Testis (tissue), 3 donors: ENCODE data around the gene NKAPD1. TPM values are rescaled to one million over a fixed set of nuclear protein-coding genes. Genes with fewer than 3 reads are reported as not detected.

ENCODE experiments used
- DNase-seq: peaks from one replicate; pipeline ENCODE4 v3.0.0-alpha.2; 2019
- H3K27ac ChIP-seq, 2 donors: fragments of 200-600 bp; sonication (generic); one replicate each; pipeline ENCODE4 v1.5.1; 2019
- H3K27me3 ChIP-seq: fragments of 200-600 bp; sonication (generic); one replicate; pipeline ENCODE4 v1.5.1; 2019
- H3K36me3 ChIP-seq: fragments of 200-600 bp; sonication (generic); one replicate; pipeline ENCODE4 v1.5.1; 2017; ENCODE audit warnings: low read depth; ENCODE audit errors: missing control alignments
- H3K4me1 ChIP-seq: fragments of 200-600 bp; sonication (generic); one replicate; pipeline ENCODE4 v1.5.1; 2019
- H3K4me3 ChIP-seq, 2 donors: fragments of 200-600 bp; sonication (generic); one replicate each; pipeline ENCODE4 v1.5.1; 2017 to 2019
- H3K9me3 ChIP-seq: fragments of 200-600 bp; sonication (generic); one replicate; pipeline ENCODE4 v1.5.1; 2017
- POLR2A ChIP-seq: fragments of 450-650 bp; IDR thresholded peaks from one replicate; pipeline ENCODE4 v1.6.1; 2017; ENCODE audit warnings: antibody characterized with exemption, mild to moderate bottlenecking, moderate library complexity
- WGBS, 2 donors: methylation state at CpG; one replicate each; pipeline ENCODE4 v1.1.5; 2018; 5-methylcytosine and 5-hydroxymethylcytosine counted together
- intact Hi-C: fragments of 100-400 bp; cut with DNase I; formaldehyde crosslinking; loops from one replicate; pipeline ENCODE4 v1.15.1; 2023; ENCODE audit warnings: low total_unique reads
- polyA plus RNA-seq: library from polyadenylated mRNA; stranded (reverse); fragments of 350-450 nt; fragmentation: Illumina TruSeq; extraction: RNeasy Lipid Tissue Mini Kit (QIAGEN cat#74804); gene quantifications from one replicate; pipeline ENCODE4 v1.2.3, GENCODE V29; 2014; ENCODE audit warnings: low read depth, low replicate concordance; ENCODE audit not compliant: insufficient read depth
- total RNA-seq, 2 donors: library from RNA; depleted of rRNA; stranded (reverse); fragments of >200 nt; gene quantifications; one replicate each; pipeline ENCODE4 v1.2.3, GENCODE V29; 2016
- TF ChIP-seq, protein P1 (sequence below), 3 experiments: fragments of 450-650 bp in 2 of 3; fragments of 200-600 bp in 1 of 3; sonication (generic) in 1 of 3; IDR thresholded peaks; one replicate each; pipeline ENCODE4 v1.5.1; 2016 to 2019; ENCODE audit warnings: antibody characterized with exemption in 3 of 3, mild to moderate bottlenecking in 2 of 3, moderate library complexity in 1 of 3

NKAPD1 gene
- total and polyA plus RNA-seq, 3 donors from 2014 or later = 14.8 to 20.8 (median 18.7) TPM

DNA sequence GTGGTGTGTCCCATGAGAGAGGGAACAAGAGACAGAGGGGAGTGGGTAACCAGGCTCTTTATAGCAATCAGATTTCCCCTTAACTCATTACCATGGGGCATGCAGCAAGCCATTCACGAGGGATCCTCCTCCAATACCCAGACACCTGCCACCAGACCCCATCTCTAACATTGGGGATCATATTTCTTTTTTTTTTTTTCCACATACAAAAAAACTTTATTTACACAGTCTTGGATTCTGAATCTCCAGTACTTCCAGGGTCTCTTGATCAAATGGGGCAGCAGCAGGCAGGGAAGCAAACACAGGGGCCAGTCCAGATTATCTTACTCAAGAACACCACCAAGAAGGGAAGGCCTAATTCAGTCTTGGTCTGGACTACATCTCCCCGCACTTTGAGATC lies 44.6 kb upstream of the NKAPD1 start:
- no peaks in the 10 kb centered on the region for H3K36me3 ChIP-seq
- 95% methylated on average over 2 of the region's 2 CpGs for WGBS, 2 donors
- H3K27ac ChIP-seq = no peak overlapping the region
- no peak for TF ChIP-seq POLR2A
- TF ChIP-seq, protein P1, sequence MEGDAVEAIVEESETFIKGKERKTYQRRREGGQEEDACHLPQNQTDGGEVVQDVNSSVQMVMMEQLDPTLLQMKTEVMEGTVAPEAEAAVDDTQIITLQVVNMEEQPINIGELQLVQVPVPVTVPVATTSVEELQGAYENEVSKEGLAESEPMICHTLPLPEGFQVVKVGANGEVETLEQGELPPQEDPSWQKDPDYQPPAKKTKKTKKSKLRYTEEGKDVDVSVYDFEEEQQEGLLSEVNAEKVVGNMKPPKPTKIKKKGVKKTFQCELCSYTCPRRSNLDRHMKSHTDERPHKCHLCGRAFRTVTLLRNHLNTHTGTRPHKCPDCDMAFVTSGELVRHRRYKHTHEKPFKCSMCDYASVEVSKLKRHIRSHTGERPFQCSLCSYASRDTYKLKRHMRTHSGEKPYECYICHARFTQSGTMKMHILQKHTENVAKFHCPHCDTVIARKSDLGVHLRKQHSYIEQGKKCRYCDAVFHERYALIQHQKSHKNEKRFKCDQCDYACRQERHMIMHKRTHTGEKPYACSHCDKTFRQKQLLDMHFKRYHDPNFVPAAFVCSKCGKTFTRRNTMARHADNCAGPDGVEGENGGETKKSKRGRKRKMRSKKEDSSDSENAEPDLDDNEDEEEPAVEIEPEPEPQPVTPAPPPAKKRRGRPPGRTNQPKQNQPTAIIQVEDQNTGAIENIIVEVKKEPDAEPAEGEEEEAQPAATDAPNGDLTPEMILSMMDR (IDR thresholded peaks at IDR 0.05) = no peak
- no peak for DNase-seq
- peaks cover 4% of the 10 kb centered on the region for H3K4me1 ChIP-seq
- intact Hi-C loops = no loop called here
- no peaks in the 10 kb centered on the region for H3K27me3 ChIP-seq
- H3K4me3 ChIP-seq = no peak overlapping the region
- no peaks in the 10 kb centered on the region for H3K9me3 ChIP-seq

- Histone ChIP-seq H3K27ac (no peak overlapping the region), H3K27me3 (no peaks in the 10 kb centered on the region), H3K4me3 (no peak overlapping the region), H3K9me3 (no peaks in the 10 kb centered on the region), H3K36me3 (no peaks in the 10 kb centered on the region), H3K4me1 (no peaks in the 10 kb centered on the region)
- 87 to 93% methylated on average over 3 of the region's 3 CpGs for WGBS, 2 donors
- intact Hi-C loops = no loop called here
- DNase-seq = no peak
- TF ChIP-seq POLR2A = no peak
- TF ChIP-seq, protein P1 (IDR thresholded peaks at IDR 0.05) = no peak
Measured at GRCh38 chr11:112033902-112034301, 40.2 kb upstream of the NKAPD1 start.

- no peak for TF ChIP-seq POLR2A
- TF ChIP-seq, protein P1 (IDR thresholded peaks at IDR 0.05) = no peak
- intact Hi-C loops = no loop called here
- Histone ChIP-seq H3K27me3 (no peaks in the 10 kb centered on the region), H3K27ac (no peak overlapping the region), H3K4me1 (no peaks in the 10 kb centered on the region), H3K36me3 (no peaks in the 10 kb centered on the region), H3K4me3 (no peak overlapping the region), H3K9me3 (no peaks in the 10 kb centered on the region)
- DNase-seq = no peak
Measured at GRCh38 chr11:112037527-112037926, 36.6 kb upstream of the NKAPD1 start.

DNA sequence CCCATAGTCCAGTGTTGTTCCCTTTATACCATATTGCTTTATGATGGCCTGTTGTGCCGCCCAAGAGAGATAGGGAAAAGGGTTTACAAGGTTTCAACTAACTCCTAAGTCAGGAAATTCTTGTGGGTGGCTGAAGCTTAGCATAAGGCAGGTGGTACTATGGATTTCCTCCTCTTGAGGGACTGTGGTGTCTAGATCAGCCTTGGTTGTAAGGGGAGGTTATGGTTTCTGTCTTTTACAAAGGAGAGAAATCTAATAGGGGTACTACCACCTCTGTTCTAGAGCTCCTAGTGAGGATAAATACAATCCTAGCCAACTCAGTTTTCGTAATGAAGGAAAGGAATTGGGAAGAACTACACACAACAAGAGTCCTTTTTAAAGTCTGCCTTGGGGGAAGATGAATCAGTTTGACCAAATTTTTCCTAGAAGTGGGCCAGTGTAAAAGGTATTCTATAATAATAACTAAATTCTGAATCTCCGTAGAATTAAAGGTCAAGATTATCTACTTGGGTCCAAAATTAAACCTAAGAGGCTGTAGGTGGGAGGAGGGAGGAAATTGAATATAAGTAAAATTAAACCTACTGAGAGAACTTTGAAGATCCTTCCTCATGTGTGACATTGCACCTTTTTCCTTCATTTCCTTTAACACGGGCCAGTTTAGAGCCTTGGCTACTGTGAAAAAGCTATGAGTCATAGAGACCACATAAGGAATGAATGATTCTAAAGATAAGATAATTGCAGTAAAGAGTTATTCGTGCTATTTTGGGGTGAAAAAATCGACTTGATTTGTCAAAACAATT lies 31.7 kb upstream of the NKAPD1 start:
- DNase-seq = no peak
- WGBS, 2 donors = 74 to 83% methylated on average over 6 of the region's 6 CpGs
- intact Hi-C loops = no loop called here
- H3K9me3 ChIP-seq = no peaks in the 10 kb centered on the region
- no peak for TF ChIP-seq POLR2A
- TF ChIP-seq, protein P1 (IDR thresholded peaks at IDR 0.05) = no peak
- no peaks in the 10 kb centered on the region for H3K4me1 ChIP-seq
- no peaks in the 10 kb centered on the region for H3K36me3 ChIP-seq
- H3K27me3 ChIP-seq = no peaks in the 10 kb centered on the region
- no peak overlapping the region for H3K4me3 ChIP-seq
- no peak overlapping the region for H3K27ac ChIP-seq

- Histone ChIP-seq H3K9me3 (no peaks in the 10 kb centered on the region), H3K4me1 (no peaks in the 10 kb centered on the region), H3K36me3 (no peaks in the 10 kb centered on the region), H3K27ac (no peak overlapping the region), H3K27me3 (no peaks in the 10 kb centered on the region), H3K4me3 (no peak overlapping the region)
- intact Hi-C loops = no loop called here
- 91 to 95% methylated on average over 2 of the region's 2 CpGs for WGBS, 2 donors
- no peak for DNase-seq
- TF ChIP-seq, protein P1 (IDR thresholded peaks at IDR 0.05) = no peak
- no peak for TF ChIP-seq POLR2A
Measured at GRCh38 chr11:112042961-112043304, 31.2 kb upstream of the NKAPD1 start.
